GM12878 (cell line): ENCODE measurements around the gene CDK7. TPM values are rescaled to one million over a fixed set of nuclear protein-coding genes. Genes with fewer than 3 reads are reported as not detected.
A peak's percentile ranks its signal among the peaks of the same experiment; 100 is the strongest.

Experiments used
- CREM ChIP-seq: IDR thresholded peaks from 2 replicates; pipeline ENCODE4 v1.6.1; 2014; ENCODE audit warnings: antibody characterized with exemption, low read depth
- FOXK2 ChIP-seq: fragments of 450-650 bp; IDR thresholded peaks from 2 replicates; pipeline ENCODE4 v1.6.1; 2017; ENCODE audit warnings: mild to moderate bottlenecking, moderate library complexity
- FOXM1 ChIP-seq: IDR thresholded peaks from 2 replicates; pipeline ENCODE4 v1.6.1; 2012; ENCODE audit warnings: low read depth, mild to moderate bottlenecking, inconsistent platforms, low read length, moderate library complexity
- MXI1 ChIP-seq: fragments of 150-350 bp; IDR thresholded peaks from 2 replicates; pipeline ENCODE4 v1.6.1; 2011; ENCODE audit warnings: low read depth, mild to moderate bottlenecking, inconsistent platforms, low read length, improper control_type of control experiment
- NBN ChIP-seq: fragments of 450-650 bp; IDR thresholded peaks from 2 replicates; pipeline ENCODE4 v1.6.1; 2016
- PML ChIP-seq: IDR thresholded peaks from 2 replicates; pipeline ENCODE4 v1.6.1; 2012; ENCODE audit warnings: low read length, inconsistent platforms
- POLR2A ChIP-seq: IDR thresholded peaks from 2 replicates; pipeline ENCODE4 v1.6.1; 2011; ENCODE audit warnings: low read depth, mild to moderate bottlenecking, low read length
- POLR2AphosphoS2 ChIP-seq: IDR thresholded peaks from 2 replicates; pipeline ENCODE4 v1.6.1; 2011; ENCODE audit warnings: low read depth, mild to moderate bottlenecking, low read length, improper control_type of control experiment, moderate library complexity
- POLR2AphosphoS5 ChIP-seq: IDR thresholded peaks from 2 replicates; pipeline ENCODE4 v1.6.1; 2011; ENCODE audit warnings: mild to moderate bottlenecking, low read length, inconsistent platforms
- RBBP5 ChIP-seq: fragments of 200-600 bp; sonication (generic); conservative IDR thresholded peaks from 2 replicates; pipeline ENCODE4 v1.6.1; 2016
- SMARCA5 ChIP-seq: fragments of 450-650 bp; IDR thresholded peaks from 2 replicates; pipeline ENCODE4 v1.6.1; 2017; ENCODE audit warnings: mild to moderate bottlenecking
- SRF ChIP-seq, 2 experiments: IDR thresholded peaks; 2 replicates each; pipeline ENCODE4 v1.6.1; 2011; ENCODE audit warnings: low read depth in 2 of 2, low read length in 2 of 2, mild to moderate bottlenecking in 1 of 2, moderate library complexity in 1 of 2
- STAT1 ChIP-seq: fragments of 450-650 bp; conservative IDR thresholded peaks from 2 replicates; pipeline ENCODE4 v1.6.1; 2014; ENCODE audit warnings: antibody characterized with exemption, mild to moderate bottlenecking
- TARDBP ChIP-seq: IDR thresholded peaks from 2 replicates; pipeline ENCODE4 v1.6.1; 2016; ENCODE audit warnings: borderline replicate concordance
- TCF7 ChIP-seq: IDR thresholded peaks from 2 replicates; pipeline ENCODE4 v1.6.1; 2014; ENCODE audit warnings: antibody characterized with exemption, borderline replicate concordance
- ZNF687 ChIP-seq: fragments of 450-650 bp; IDR thresholded peaks from 2 replicates; pipeline ENCODE4 v1.6.1; 2017; ENCODE audit warnings: mild to moderate bottlenecking, moderate library complexity
- polyA plus RNA-seq, 11 experiments: library from polyadenylated mRNA; depleted of rRNA in 4 of 11; unstranded in 6 of 11; stranded (reverse) in 5 of 11; fragments of >200 nt; fragmentation: Nextera tagmentation in 4 of 11; fragmentation: Illumina TruSeq in 1 of 11; extraction: Ambion mirVana in 4 of 11; extraction: Trizol in 1 of 11; gene quantifications; 1 replicate in 1 of 11; 2 replicates in 10 of 11; pipeline versions ENCODE4 v1.2.1 to v1.2.3, GENCODE V29; 2011 to 2016; ENCODE audit warnings: inconsistent platforms in 2 of 11, missing spikeins in 2 of 11, low read depth in 1 of 11
- total RNA-seq, 4 experiments: library from RNA; depleted of rRNA in 3 of 4; stranded (reverse); fragments of >200 nt in 3 of 4; fragmentation: Illumina TruSeq in 1 of 4; extraction: Trizol in 1 of 4; gene quantifications; 2 replicates each; pipeline versions ENCODE4 v1.2.1 to v1.2.3, GENCODE V29; 2013 to 2021
- TF ChIP-seq, protein P1 (sequence below): fragments of 450-650 bp; IDR thresholded peaks from 2 replicates; pipeline ENCODE4 v1.6.1; 2017; ENCODE audit warnings: low read depth, mild to moderate bottlenecking, moderate library complexity
- TF ChIP-seq, protein P2 (sequence below): fragments of 450-650 bp; IDR thresholded peaks from 2 replicates; pipeline ENCODE4 v1.6.1; 2017; ENCODE audit warnings: borderline replicate concordance
- TF ChIP-seq, protein P3 (sequence below): fragments of 450-650 bp; IDR thresholded peaks from 2 replicates; pipeline ENCODE4 v1.6.1; 2017; ENCODE audit warnings: antibody characterized with exemption, mild to moderate bottlenecking, moderate library complexity
- TF ChIP-seq, protein P4 (sequence below): IDR thresholded peaks from 2 replicates; pipeline ENCODE4 v1.6.1; 2012; ENCODE audit warnings: low read depth, low read length, improper control_type of control experiment

CDK7 gene
- total and polyA plus RNA-seq, 10 of the 15 experiments (the other 5 are each of a cell fraction or from before 2014, with no cell fraction given): 26.0 to 93.9 (median 43.0) TPM

- no peak; the same call in 1 of the 2 replicates for TF ChIP-seq ZNF687
- TF ChIP-seq, protein P1, sequence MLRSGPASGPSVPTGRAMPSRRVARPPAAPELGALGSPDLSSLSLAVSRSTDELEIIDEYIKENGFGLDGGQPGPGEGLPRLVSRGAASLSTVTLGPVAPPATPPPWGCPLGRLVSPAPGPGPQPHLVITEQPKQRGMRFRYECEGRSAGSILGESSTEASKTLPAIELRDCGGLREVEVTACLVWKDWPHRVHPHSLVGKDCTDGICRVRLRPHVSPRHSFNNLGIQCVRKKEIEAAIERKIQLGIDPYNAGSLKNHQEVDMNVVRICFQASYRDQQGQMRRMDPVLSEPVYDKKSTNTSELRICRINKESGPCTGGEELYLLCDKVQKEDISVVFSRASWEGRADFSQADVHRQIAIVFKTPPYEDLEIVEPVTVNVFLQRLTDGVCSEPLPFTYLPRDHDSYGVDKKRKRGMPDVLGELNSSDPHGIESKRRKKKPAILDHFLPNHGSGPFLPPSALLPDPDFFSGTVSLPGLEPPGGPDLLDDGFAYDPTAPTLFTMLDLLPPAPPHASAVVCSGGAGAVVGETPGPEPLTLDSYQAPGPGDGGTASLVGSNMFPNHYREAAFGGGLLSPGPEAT: peak; percentile 91
- no peak for TF ChIP-seq TCF7
- no peak for TF ChIP-seq SRF (IDR thresholded peaks at IDR 0.05; ENCODE audit: low read depth in 2 of 2, low read length in 2 of 2)
- TF ChIP-seq, protein P2, sequence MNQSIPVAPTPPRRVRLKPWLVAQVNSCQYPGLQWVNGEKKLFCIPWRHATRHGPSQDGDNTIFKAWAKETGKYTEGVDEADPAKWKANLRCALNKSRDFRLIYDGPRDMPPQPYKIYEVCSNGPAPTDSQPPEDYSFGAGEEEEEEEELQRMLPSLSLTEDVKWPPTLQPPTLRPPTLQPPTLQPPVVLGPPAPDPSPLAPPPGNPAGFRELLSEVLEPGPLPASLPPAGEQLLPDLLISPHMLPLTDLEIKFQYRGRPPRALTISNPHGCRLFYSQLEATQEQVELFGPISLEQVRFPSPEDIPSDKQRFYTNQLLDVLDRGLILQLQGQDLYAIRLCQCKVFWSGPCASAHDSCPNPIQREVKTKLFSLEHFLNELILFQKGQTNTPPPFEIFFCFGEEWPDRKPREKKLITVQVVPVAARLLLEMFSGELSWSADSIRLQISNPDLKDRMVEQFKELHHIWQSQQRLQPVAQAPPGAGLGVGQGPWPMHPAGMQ: no peak
- peak; percentile 91; the same call in 1 of the 2 replicates for TF ChIP-seq POLR2AphosphoS5
- TF ChIP-seq RBBP5: 0 out of 2 replicates have a peak, but pooled peaks have one; percentile 62
- peak; percentile 82 for TF ChIP-seq NBN
- TF ChIP-seq STAT1: 0 out of 2 replicates have a peak, but pooled peaks have one; percentile 54
- TF ChIP-seq POLR2AphosphoS2: peak; percentile 79; the same call in 1 of the 2 replicates
- peak; percentile 42; the same call in 1 of the 2 replicates for TF ChIP-seq CREM
- TF ChIP-seq, protein P3, sequence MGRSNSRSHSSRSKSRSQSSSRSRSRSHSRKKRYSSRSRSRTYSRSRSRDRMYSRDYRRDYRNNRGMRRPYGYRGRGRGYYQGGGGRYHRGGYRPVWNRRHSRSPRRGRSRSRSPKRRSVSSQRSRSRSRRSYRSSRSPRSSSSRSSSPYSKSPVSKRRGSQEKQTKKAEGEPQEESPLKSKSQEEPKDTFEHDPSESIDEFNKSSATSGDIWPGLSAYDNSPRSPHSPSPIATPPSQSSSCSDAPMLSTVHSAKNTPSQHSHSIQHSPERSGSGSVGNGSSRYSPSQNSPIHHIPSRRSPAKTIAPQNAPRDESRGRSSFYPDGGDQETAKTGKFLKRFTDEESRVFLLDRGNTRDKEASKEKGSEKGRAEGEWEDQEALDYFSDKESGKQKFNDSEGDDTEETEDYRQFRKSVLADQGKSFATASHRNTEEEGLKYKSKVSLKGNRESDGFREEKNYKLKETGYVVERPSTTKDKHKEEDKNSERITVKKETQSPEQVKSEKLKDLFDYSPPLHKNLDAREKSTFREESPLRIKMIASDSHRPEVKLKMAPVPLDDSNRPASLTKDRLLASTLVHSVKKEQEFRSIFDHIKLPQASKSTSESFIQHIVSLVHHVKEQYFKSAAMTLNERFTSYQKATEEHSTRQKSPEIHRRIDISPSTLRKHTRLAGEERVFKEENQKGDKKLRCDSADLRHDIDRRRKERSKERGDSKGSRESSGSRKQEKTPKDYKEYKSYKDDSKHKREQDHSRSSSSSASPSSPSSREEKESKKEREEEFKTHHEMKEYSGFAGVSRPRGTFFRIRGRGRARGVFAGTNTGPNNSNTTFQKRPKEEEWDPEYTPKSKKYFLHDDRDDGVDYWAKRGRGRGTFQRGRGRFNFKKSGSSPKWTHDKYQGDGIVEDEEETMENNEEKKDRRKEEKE: no peak
- TF ChIP-seq FOXK2: peak; percentile 80
- TF ChIP-seq, protein P4, sequence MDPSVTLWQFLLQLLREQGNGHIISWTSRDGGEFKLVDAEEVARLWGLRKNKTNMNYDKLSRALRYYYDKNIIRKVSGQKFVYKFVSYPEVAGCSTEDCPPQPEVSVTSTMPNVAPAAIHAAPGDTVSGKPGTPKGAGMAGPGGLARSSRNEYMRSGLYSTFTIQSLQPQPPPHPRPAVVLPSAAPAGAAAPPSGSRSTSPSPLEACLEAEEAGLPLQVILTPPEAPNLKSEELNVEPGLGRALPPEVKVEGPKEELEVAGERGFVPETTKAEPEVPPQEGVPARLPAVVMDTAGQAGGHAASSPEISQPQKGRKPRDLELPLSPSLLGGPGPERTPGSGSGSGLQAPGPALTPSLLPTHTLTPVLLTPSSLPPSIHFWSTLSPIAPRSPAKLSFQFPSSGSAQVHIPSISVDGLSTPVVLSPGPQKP: peak; percentile 84
- peak; percentile 42; the same call in 1 of the 2 replicates for TF ChIP-seq SMARCA5
- TF ChIP-seq PML: peak; percentile 77; the same call in 1 of the 2 replicates
- TF ChIP-seq TARDBP: no peak
- peak; percentile 88 for TF ChIP-seq POLR2A
- TF ChIP-seq MXI1: peak; percentile 92
- no peak for TF ChIP-seq FOXM1
Observed at GRCh38 chr5:69234457-69235268, at the start of gene CDK7 (continued).
